K562 treated with DMSO at 1 percent for 24 hours (cell line): ENCODE data around the gene YAP1. TPM values are rescaled to one million over a fixed set of nuclear protein-coding genes. Genes with fewer than 3 reads are reported as not detected.

Experiments
- total RNA-seq: library from RNA; unstranded; fragments of 300-600 nt; gene quantifications from 2 replicates; pipeline ENCODE4 v1.2.3, GENCODE V29; 2022; ENCODE audit warnings: low read depth; ENCODE audit not compliant: insufficient read depth

YAP1 gene
- total RNA-seq: not detected in 2 replicates

DNA sequence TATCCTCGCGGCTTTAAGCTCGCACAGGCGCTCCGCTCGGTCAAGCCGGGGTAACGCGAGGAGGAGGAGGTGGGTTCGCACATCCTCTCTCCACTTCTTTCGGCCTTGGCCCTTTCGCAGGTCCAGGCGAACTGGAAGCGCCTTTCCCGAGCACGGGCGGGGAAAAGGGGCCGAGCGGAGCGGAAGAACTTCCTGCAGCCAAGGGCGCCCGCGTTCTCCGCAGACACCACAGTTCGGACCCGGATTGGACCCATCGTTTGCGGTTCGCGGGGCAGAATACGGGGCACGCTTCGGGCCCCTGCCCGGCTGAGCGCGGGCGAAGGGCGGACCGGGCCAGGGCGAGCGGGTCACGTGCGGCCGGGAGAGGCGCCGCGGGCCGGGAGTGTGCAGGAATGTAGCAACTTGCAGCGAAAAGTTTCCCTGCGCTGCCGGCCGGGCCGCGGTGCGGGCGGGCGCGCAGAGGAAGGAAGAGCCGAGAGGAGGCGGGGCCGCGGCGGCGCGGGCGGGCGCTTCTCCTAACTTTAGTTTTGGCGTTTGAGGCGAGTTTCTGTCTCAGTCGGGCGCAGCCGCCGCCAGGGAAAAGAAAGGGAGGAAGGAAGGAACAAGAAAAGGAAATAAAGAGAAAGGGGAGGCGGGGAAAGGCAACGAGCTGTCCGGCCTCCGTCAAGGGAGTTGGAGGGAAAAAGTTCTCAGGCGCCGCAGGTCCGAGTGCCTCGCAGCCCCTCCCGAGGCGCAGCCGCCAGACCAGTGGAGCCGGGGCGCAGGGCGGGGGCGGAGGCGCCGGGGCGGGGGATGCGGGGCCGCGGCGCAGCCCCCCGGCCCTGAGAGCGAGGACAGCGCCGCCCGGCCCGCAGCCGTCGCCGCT, at the start of gene YAP1:
Gene YAP1, plus strand, starts transcription at position 552 of the 865 bp plus-strand sequence. CDS start 402 bp downstream, outside the sequence.

Other genes starting within 250 kb of the YAP1 start
- gene CEP126, start 195.4 kb upstream of the YAP1 start, total RNA-seq: 0.13 TPM in 1 of 2 replicates, not detected in the other
- gene ANGPTL5, start 193.9 kb upstream of the YAP1 start, total RNA-seq: not detected in 2 replicates
- gene CFAP300, start 63.0 kb upstream of the YAP1 start, total RNA-seq: not detected in 2 replicates
- gene BIRC3, start 207.0 kb downstream of the YAP1 start, total RNA-seq: 3.0 and 4.0 TPM in 2 replicates
- 20.2 and 24.5 TPM in 2 replicates for gene BIRC2, start 236.8 kb downstream of the YAP1 start, total RNA-seq